HG03039 (cell line): Measurements from ENCODE around the gene EMSY.

ENCODE experiments used
- ATAC-seq: cut with Tn5 transposase; IDR thresholded peaks from one replicate; pipeline ENCODE4 v1.9.1; 2021; ENCODE audit warnings: mild to moderate bottlenecking, moderate library complexity; ENCODE audit not compliant: unreplicated experiment

EMSY gene

DNA sequence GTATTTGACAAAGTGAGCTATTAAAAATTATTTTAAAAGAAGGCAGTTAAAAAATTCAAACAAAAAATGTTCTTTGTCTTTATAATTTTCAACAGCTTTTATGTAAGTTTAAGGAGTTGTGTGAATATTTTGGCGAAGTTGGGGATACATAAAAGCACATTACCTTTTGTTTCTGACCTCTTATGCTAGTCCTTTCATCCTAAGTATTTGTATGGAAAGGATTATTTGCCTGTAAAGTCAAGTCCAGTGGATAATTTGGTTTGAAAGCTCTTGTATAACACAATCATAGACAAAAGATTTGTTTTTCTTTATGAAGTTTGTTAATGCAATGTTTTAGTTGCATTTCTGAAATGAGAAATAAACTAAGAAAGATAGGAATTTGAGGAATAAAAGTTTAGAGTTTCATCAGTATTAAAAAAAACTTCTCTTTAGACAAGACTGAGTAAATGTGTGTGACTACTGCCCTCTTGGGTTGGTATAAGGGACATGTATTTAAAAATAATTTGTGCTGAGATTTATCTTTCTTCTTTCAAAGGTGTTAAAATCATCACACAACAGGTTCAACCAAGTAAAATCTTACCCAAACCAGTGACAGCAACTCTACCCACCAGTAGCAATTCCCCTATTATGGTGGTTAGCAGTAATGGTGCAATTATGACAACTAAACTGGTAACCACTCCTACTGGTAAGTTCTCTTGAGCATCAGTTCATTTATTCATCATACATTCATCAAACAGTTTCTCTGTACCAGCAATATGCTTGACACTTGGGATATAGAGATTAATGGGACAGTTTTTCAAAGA is 68.2 kb downstream of the EMSY start:
- ATAC-seq = no peak

- no peak for ATAC-seq
Observed at GRCh38 chr11:76513654-76514034, 68.8 kb downstream of the EMSY start.

DNA sequence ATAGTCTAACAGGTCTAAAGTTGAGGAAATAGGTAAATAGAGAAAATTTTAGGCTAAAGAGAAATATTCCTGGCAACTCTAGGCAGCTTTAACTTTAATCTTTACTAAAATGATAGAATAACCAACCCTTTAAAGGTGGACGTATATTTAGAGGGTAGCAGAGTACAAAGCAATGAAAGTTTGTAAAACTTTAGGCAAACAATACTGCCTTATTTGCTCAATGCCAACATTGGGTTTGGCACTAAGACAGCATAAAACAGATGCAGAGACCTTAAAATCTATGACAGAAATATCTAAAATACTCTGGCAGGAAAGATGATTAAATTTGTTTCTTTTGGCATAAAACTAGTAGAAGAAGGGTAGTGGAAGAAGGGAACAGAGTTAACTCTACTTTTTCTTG is 70.7 kb downstream of the EMSY start:
- ATAC-seq = no peak

- no peak for ATAC-seq
Observed at GRCh38 chr11:76523147-76523546, 78.3 kb downstream of the EMSY start.

DNA sequence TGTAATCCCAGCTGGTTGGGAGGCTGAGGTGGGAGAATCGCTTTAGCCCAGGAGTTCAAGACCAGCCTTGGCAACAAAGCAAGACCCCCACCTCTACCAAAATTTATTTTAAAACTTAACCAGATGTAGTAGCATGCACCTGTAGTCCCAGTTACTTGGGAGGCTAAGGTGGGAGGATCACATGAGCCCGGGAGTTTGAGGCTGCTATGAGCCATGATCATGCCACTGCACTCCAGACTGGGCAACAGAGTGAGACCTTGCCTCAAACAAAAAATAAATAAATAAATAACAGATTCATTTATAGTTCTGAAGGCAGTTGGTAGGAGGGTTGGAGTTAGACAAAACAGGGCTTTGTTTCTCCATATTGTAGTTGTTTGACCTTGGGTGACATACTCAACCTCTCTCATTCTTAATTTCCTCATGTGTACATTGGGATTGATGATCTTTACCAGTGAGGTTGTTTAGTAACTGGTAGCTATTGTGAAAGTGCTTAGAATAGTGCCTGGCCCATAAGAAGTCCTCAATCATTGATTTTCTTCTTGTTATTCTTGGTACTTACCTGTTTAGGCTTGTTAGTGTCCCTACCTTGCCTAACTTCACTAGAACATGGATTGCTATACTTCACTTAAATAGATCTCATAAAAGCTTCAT is 79.1 kb downstream of the EMSY start:
- ATAC-seq = no peak

GRCh38 chr11:76524461-76524860 is 79.6 kb downstream of the EMSY start:
- ATAC-seq = no peak

DNA sequence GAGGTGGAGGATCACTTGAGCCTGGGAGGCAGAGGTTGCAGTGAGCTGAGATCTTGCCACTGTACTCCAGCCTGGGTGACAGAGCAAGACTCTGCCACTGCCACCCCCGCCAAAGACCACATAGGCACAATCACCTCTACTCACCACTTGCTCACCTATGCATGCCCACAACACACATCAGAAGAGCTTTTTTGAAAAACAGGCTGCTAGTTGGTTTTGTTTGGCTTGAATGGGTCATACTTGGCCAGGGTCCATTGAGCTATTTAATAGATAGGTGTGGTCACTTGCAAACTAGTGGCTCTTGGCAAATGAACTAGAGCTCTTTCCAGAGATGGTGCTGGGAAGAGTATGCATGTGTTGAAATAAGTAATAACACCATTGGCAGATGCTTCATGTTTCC is 80.1 kb downstream of the EMSY start:
- no peak for ATAC-seq

DNA sequence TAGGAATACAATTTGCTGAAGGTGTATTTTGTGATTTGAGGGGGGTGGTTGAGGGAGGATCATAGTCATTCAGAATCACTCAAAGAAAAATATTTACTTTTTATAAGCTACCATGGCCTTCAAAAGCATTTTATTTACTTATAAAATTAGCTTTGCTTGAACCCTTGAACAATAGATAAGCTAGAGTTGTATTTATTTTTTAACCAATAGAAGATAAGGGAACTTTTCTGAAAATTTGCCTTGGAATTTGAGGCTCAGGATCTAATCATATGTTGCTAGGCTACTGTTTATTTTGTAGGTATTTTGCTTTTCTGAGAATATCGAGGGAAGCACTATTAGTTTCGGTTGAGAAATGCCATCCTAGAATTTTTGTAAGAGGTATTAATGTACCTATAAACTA is 82.1 kb downstream of the EMSY start:
- ATAC-seq = no peak

DNA sequence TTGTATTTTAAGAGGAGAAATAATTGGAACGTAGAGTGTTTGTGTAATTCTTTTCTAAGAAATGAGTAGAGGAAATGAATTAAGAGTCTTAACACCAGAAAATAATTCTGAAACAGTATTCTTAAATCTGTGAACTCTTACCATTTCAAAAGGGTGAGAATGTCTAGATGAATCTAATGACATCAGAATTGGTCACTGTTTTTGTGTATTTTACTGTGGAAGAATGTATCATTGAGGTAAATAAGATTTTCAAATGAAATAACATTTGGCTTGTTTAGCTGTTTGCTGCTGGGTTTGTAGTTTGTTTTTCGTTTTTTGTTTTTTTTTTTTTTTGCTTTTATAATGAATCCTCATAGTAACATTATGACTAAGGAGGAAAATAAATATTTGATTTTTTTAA is 97.6 kb downstream of the EMSY start:
- no peak for ATAC-seq

- no peak for ATAC-seq
Observed at GRCh38 chr11:76543006-76543703, 98.3 kb downstream of the EMSY start.

- no peak for ATAC-seq
Observed at GRCh38 chr11:76550781-76551180, 106.0 kb downstream of the EMSY start.

GRCh38 chr11:76551400-76551799 is 106.6 kb downstream of the EMSY start:
- no peak for ATAC-seq

GRCh38 chr11:76552987-76553386 is 108.2 kb downstream of the EMSY start:
- ATAC-seq = no peak

DNA sequence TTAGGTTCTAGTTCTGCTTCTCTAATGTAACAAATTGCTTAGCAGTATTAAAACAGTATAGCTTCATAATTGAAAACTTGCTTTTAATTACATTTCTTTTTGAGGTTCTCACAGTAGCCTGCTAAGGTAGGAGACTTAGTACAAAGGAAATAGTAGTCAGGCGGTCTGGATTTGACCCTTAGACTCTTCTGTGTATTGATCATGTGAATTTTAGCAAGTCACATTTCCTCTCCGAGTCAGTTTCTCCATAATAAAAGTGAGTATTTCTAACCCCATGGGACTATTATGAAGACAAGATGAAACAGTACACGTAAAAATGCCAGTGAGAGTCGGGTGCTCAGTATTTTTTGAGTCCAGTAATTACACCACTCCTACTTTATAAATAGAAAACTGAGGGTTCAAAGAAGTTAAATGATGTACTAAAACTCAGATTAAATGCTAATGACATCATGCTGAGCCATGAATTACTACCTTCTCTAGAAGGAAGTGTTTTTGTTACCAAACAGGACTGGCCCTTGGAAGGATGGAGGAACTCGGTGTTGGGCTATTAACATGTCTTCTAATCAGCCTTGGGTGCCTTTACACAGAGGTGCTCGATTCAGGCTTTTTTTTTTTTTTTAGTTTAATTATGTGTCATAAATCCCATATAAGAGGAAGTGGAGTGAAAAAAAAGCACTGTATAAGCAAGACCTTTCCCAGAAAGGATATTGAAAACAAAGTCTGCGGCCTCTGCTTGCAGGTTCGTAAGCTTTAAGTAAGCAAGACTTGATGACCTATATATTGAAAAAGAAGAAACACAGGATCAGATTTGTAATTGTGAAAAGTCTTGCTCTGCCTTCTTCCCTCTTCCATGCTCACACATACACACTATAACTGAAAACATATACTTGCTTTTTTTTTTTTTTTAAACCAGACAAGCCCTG is 109.0 kb downstream of the EMSY start:
- no peak for ATAC-seq

GRCh38 chr11:76554767-76555166 is 109.9 kb downstream of the EMSY start:
- ATAC-seq = no peak

DNA sequence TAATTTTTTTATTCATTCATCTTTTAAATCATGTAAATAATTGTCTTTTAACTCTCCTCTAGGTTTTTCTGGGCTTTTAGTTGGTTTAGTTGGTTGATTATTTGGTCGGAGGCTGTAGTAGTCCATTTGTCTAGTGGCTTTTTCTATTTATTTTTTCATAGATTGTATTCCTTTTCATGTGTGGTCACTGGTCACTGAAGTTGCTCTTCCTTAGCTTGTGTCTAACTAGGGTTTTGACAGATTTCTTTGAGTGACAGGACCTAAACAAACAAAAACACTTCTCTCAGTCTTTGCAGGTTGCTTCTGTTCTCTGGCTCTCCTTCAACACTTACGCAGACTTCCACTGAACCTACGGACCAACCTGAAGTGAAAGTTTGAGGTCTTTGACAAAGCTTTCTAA is 112.6 kb downstream of the EMSY start:
- ATAC-seq = no peak

- no peak for ATAC-seq
Observed at GRCh38 chr11:76558473-76558872, 113.7 kb downstream of the EMSY start.

DNA sequence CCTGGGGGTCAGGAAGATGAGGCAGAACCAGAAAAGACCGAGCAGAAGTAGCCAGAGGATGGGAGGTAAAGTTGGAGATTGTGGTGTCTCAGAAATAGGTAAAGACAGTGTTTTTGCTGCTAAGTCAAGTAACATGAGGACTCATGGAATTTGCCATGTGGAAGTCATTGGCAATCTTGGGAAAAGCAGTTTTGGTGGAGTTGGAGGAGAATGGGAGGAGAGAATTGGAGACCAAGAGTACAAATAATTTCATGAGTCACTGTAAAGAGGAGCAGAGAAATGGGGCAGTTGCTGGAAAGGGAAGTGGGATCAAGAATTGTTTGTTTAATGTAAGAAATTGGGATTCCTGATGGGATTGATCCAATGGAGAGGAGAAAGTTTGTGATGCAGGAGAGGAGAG is 114.1 kb downstream of the EMSY start:
- no peak for ATAC-seq

- ATAC-seq = no peak
Observed at GRCh38 chr11:76559346-76559745, 114.5 kb downstream of the EMSY start.

DNA sequence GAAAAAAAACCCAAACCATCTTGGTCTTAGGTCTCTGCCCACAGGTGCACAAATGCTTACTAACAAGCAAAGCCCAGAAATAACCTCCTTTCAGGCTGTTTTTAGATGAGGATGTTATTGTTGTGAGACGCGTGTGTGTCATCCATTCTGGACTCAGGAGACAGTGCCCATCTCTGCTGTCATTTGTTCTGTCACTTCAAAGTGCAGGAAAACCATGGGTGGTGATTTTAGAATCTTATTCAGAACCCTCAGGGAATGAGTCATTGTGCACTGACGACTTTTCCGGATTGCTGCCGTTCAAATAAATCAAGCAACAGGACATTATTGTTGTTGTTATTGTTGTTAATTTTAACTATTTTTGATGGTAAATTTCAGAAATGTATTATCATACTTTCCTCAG is 115.4 kb downstream of the EMSY start:
- ATAC-seq = no peak

DNA sequence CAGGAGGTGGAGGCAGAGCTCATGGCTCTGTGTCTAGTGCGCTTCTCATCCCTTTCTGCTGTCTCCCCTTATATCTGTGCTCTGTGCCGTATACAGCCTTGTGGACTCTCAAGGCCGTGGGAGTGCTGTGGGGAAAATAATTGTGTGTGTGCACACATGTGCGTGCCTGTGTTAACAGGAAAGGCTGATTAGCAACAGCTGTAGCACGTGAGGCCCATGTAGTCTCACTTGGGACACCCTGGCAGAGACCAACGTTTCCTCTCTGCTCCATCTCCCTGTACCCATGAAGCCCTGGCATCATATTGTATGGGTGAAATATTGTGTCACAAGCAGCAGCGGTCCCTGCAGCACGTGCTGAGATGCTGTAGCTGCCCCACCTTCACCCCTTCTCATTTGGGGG is 116.4 kb downstream of the EMSY start:
- ATAC-seq = no peak
